M059J (cell line): Measurements from ENCODE around the gene NOC4L. TPM values are rescaled to one million over a fixed set of nuclear protein-coding genes. Genes with fewer than 3 reads are reported as not detected.
A peak's percentile ranks its signal among the peaks of the same experiment; 100 is the strongest.
"Not testable (repeated sequence)": the region's sequence is repeated elsewhere in the genome, so short reads cannot be mapped to it uniquely, and the experiment has no call there.

Experiments
- DNase-seq: peaks from one replicate; pipeline ENCODE4 v3.0.0-alpha.2; 2012; ENCODE audit warnings: low read depth
- total RNA-seq: library from RNA; depleted of rRNA; stranded (reverse); fragments of >200 nt; shearing (Covaris generic); gene quantifications from 2 replicates; pipeline ENCODE4 v1.2.3, GENCODE V29; 2014

Gene NOC4L
- total RNA-seq, 1 experiment from 2014 or later: 18.6 TPM

GRCh38 chr12:132181570-132182200 is 37.4 kb downstream of the NOC4L start:
- DNase-seq: no peak

GRCh38 chr12:132182206-132182710 is 38.0 kb downstream of the NOC4L start:
- no peak for DNase-seq

- no peak for DNase-seq
Observed at GRCh38 chr12:132182711-132183365, 38.6 kb downstream of the NOC4L start.

GRCh38 chr12:132185705-132186104 is 41.4 kb downstream of the NOC4L start:
- no peak for DNase-seq

- no peak for DNase-seq
Observed at GRCh38 chr12:132186208-132186856, 42.1 kb downstream of the NOC4L start.

- no peak for DNase-seq
Observed at GRCh38 chr12:132186857-132187620, 42.8 kb downstream of the NOC4L start.

- no peak for DNase-seq
Observed at GRCh38 chr12:132187646-132188450, 43.6 kb downstream of the NOC4L start.

GRCh38 chr12:132188451-132188901 is 44.2 kb downstream of the NOC4L start:
- DNase-seq: no peak

GRCh38 chr12:132188916-132189325 is 44.7 kb downstream of the NOC4L start:
- no peak for DNase-seq

GRCh38 chr12:132189378-132190011 is 45.2 kb downstream of the NOC4L start:
- peak; percentile 63 for DNase-seq

GRCh38 chr12:132190012-132190755 is 45.9 kb downstream of the NOC4L start:
- no peak for DNase-seq

GRCh38 chr12:132190834-132191500 is 46.7 kb downstream of the NOC4L start:
- DNase-seq: no peak

- no peak for DNase-seq
Observed at GRCh38 chr12:132191715-132192553, 47.7 kb downstream of the NOC4L start.

GRCh38 chr12:132194056-132194455 is 49.8 kb downstream of the NOC4L start:
- DNase-seq: no peak

GRCh38 chr12:132194556-132194955 is 50.3 kb downstream of the NOC4L start:
- DNase-seq: no peak

GRCh38 chr12:132195242-132195641 is 51.0 kb downstream of the NOC4L start:
- not testable (repeated sequence) for DNase-seq

- peak; percentile 16 for DNase-seq
Observed at GRCh38 chr12:132196038-132196872, 52.0 kb downstream of the NOC4L start.
